Measurements from ENCODE around the gene PTPRJ. TPM values are rescaled to one million over a fixed set of nuclear protein-coding genes. Genes with fewer than 3 reads are reported as not detected.

The PTPRJ gene
- total and polyA plus RNA-seq, 2 of the 13 experiments (the other 11 are each of a cell fraction or from before 2014, with no cell fraction given) = 1.0 to 1.2 TPM

- intact Hi-C loops (cut with micrococcal nuclease; ENCODE audit: unreplicated experiment) = no loop called here
- CTCF ChIA-PET (ENCODE audit: low intra/inter-chr PET ratio, low total read pairs) = no interaction called here
- no peak for ATAC-seq
These were observed 30.0 kb upstream of the PTPRJ start for GRCh38 chr11:47950396-47950795.

More at GRCh38 chr11:47950396-47950795, 30.0 kb upstream of the PTPRJ start:
- Histone ChIP-seq H3K27me3 (ENCODE audit: control insufficient read depth in 1 of 2, insufficient read depth in 2 of 2, low read length in 2 of 2) (peaks cover 0 to 1% of the 10 kb centered on the region in 2 experiments; a peak in 1 of 5 replicates), H3K4me3 (replicated peaks in 1 of 3; ENCODE audit: insufficient read depth in 1 of 3, low read depth in 2 of 3, low read length in 3 of 3) (no peak overlapping the region), H4K20me1 (ENCODE audit: insufficient read depth, low read length) (no peaks in the 10 kb centered on the region), H2AFZ (ENCODE audit: low read length) (no peak overlapping the region), H3K27ac (ENCODE audit: extremely low read length, insufficient read depth, low read length) (no peak overlapping the region), H3K36me3 (replicated peaks in 1 of 2; ENCODE audit: control insufficient read depth in 1 of 2, insufficient read depth in 2 of 2, low read length in 2 of 2) (no peaks in the 10 kb centered on the region), H3K9me3 (ENCODE audit: low read length) (no peaks in the 10 kb centered on the region), H3K4me2 (ENCODE audit: low read depth, low read length) (no peak overlapping the region), H3K4me1 (ENCODE audit: insufficient read depth, low read length) (no peaks in the 10 kb centered on the region), H3K9ac (ENCODE audit: insufficient read depth, low read depth, low read length) (no peak overlapping the region), H3K79me2 (ENCODE audit: insufficient read depth, low read length) (no peaks in the 10 kb centered on the region)
- in situ Hi-C loops (cut with HindIII; ENCODE audit: extremely low pct_ligation_motif_present, low pct_unique_long_range_greater_than_20kb) = no loop called here
- FAIRE-seq (no peak), DNase-seq (ENCODE audit: low spot score) (no peak)
- POLR2A ChIA-PET = no interaction called here
- no peak for TF ChIP-seq RFXAP (CRISPR knock-in tag; IDR thresholded peaks at IDR 0.05; ENCODE audit: borderline replicate concordance)
- TF ChIP-seq ZNF18 (CRISPR knock-in tag; IDR thresholded peaks at IDR 0.05; ENCODE audit: insufficient replicate concordance) = no peak
- no peak for TF ChIP-seq POLR2AphosphoS5 (IDR thresholded peaks at IDR 0.05; ENCODE audit: low read depth, low read length)
- no peak for TF ChIP-seq ZNF431 (CRISPR knock-in tag; IDR thresholded peaks at IDR 0.05; ENCODE audit: borderline replicate concordance, low read depth)
- no peak for TF ChIP-seq ZBTB7A (CRISPR knock-in tag; IDR thresholded peaks at IDR 0.05)
- no peak for TF ChIP-seq ZNF235 (CRISPR knock-in tag; IDR thresholded peaks at IDR 0.05; ENCODE audit: borderline replicate concordance)
- TF ChIP-seq SPEN (CRISPR knock-in tag; IDR thresholded peaks at IDR 0.05; ENCODE audit: low read depth) = no peak
- no peak for TF ChIP-seq GZF1 (CRISPR knock-in tag; IDR thresholded peaks at IDR 0.05)
- TF ChIP-seq JARID2 (CRISPR knock-in tag; IDR thresholded peaks at IDR 0.05; ENCODE audit: insufficient replicate concordance) = no peak
- no peak for TF ChIP-seq CREB3 (CRISPR knock-in tag; IDR thresholded peaks at IDR 0.05)
- no peak for TF ChIP-seq KLF13 (CRISPR knock-in tag; IDR thresholded peaks at IDR 0.05)
- no peak for TF ChIP-seq ZBTB1 (CRISPR knock-in tag; IDR thresholded peaks at IDR 0.05; ENCODE audit: borderline replicate concordance)
- TF ChIP-seq ZNF788 (CRISPR knock-in tag; IDR thresholded peaks at IDR 0.05; ENCODE audit: borderline replicate concordance) = no peak
- no peak for TF ChIP-seq ZBTB42 (CRISPR knock-in tag; IDR thresholded peaks at IDR 0.05)
- no peak for TF ChIP-seq SP140L (CRISPR knock-in tag; IDR thresholded peaks at IDR 0.05; ENCODE audit: borderline replicate concordance)
- 54% methylated on average over 5 of the region's 5 CpGs for WGBS (ENCODE audit: low lambda C conversion rate)
- BruUV-seq (replicated peaks) = no TSS peak
